ENCODE measurements around the gene CATSPERZ.
"Not testable (repeated sequence)": the region's sequence is repeated elsewhere in the genome, so short reads cannot be mapped to it uniquely, and the experiment has no call there.

Gene CATSPERZ

GRCh38 chr11:64304316-64305072, 4.3 kb downstream of the CATSPERZ start:
- peak; percentile 95 for DNase-seq

GRCh38 chr11:64305075-64305690, 5.0 kb downstream of the CATSPERZ start, which contains the start of gene ESRRA:
ESRRA (plus strand) TSS chr11:64305524; CDS start chr11:64307180, 1,656 bp downstream.
- DNase-seq = peak; percentile 100

- peak; percentile 61 for DNase-seq
Observed at GRCh38 chr11:64305691-64306562, 5.8 kb downstream of the CATSPERZ start.

GRCh38 chr11:64306563-64306875, 6.4 kb downstream of the CATSPERZ start:
- no peak for DNase-seq

- DNase-seq = no peak
Observed at GRCh38 chr11:64306876-64307622, 6.9 kb downstream of the CATSPERZ start.

GRCh38 chr11:64307795-64308194, 7.6 kb downstream of the CATSPERZ start:
- not testable (repeated sequence) for DNase-seq

- DNase-seq = no peak
Observed at GRCh38 chr11:64312947-64313346, 12.8 kb downstream of the CATSPERZ start.

- no peak for DNase-seq
Observed at GRCh38 chr11:64313491-64314145, 13.5 kb downstream of the CATSPERZ start.

- DNase-seq = no peak
Observed at GRCh38 chr11:64314146-64314804, 14.1 kb downstream of the CATSPERZ start.

- DNase-seq = no peak
Observed at GRCh38 chr11:64314805-64315561, 14.8 kb downstream of the CATSPERZ start.

- not testable (repeated sequence) for DNase-seq
Observed at GRCh38 chr11:64315667-64316526, 15.7 kb downstream of the CATSPERZ start.

- peak; percentile 54 for DNase-seq
Observed at GRCh38 chr11:64316672-64317324, 16.6 kb downstream of the CATSPERZ start.

GRCh38 chr11:64317325-64317960, 17.3 kb downstream of the CATSPERZ start, which contains the start of gene TRMT112:
TRMT112 (minus strand) TSS chr11:64317559; CDS start chr11:64317526, 33 bp downstream.
- peak; percentile 99 for DNase-seq

- peak; percentile 97 for DNase-seq
Observed at GRCh38 chr11:64317961-64318765, 18.0 kb downstream of the CATSPERZ start, which contains the start of gene PRDX5. PRDX5 (plus strand) TSS chr11:64318121; CDS start chr11:64318216, 95 bp downstream.

- no peak for DNase-seq
Observed at GRCh38 chr11:64318766-64319761, 18.9 kb downstream of the CATSPERZ start.

GRCh38 chr11:64320556-64320955, 20.4 kb downstream of the CATSPERZ start:
- no peak for DNase-seq
